GM12875 (cell line): ENCODE data around the gene PTPRM.

Experiments
- H3K4me3 ChIP-seq: one replicate; pipeline ENCODE4 v1.5.1; 2011; ENCODE audit warnings: low read depth, low read length, control low read depth
- TF ChIP-seq, protein P1 (sequence below): IDR thresholded peaks from 2 replicates; pipeline ENCODE4 v1.5.1; 2011; ENCODE audit warnings: low read depth, mild to moderate bottlenecking, control low read depth, inconsistent platforms, low read length, moderate library complexity, borderline replicate concordance; ENCODE audit not compliant: insufficient read depth

Gene PTPRM

GRCh38 chr18:8006979-8007378, 439.9 kb downstream of the PTPRM start:
- H3K4me3 ChIP-seq, result no peak overlapping the region
- TF ChIP-seq, protein P1, sequence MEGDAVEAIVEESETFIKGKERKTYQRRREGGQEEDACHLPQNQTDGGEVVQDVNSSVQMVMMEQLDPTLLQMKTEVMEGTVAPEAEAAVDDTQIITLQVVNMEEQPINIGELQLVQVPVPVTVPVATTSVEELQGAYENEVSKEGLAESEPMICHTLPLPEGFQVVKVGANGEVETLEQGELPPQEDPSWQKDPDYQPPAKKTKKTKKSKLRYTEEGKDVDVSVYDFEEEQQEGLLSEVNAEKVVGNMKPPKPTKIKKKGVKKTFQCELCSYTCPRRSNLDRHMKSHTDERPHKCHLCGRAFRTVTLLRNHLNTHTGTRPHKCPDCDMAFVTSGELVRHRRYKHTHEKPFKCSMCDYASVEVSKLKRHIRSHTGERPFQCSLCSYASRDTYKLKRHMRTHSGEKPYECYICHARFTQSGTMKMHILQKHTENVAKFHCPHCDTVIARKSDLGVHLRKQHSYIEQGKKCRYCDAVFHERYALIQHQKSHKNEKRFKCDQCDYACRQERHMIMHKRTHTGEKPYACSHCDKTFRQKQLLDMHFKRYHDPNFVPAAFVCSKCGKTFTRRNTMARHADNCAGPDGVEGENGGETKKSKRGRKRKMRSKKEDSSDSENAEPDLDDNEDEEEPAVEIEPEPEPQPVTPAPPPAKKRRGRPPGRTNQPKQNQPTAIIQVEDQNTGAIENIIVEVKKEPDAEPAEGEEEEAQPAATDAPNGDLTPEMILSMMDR, result no peak

- H3K4me3 ChIP-seq, result no peak overlapping the region
- TF ChIP-seq, protein P1, result no peak
Observed at GRCh38 chr18:8008033-8008432, 440.9 kb downstream of the PTPRM start.

DNA sequence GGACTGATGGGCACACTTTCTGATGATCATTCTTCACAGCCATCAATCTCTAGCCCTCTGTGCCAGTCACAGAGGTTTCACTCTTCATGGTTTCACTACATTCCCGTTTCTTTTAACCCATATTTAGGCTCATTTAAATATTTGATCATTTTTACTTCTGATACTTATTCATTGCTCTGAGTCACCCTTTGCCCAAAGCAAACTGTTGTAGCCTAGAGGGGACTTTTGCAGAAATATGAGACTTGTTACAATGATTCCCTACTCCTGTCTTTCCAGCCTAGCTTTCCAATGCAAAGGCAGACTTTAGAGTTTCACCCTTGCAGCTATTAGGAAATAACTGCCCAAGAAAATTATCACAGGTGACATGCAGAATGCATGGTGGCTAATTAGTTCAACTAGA, 444.2 kb downstream of the PTPRM start:
- TF ChIP-seq, protein P1, result no peak
- no peak overlapping the region for H3K4me3 ChIP-seq

GRCh38 chr18:8011906-8012305, 444.8 kb downstream of the PTPRM start:
- TF ChIP-seq, protein P1, result no peak

DNA sequence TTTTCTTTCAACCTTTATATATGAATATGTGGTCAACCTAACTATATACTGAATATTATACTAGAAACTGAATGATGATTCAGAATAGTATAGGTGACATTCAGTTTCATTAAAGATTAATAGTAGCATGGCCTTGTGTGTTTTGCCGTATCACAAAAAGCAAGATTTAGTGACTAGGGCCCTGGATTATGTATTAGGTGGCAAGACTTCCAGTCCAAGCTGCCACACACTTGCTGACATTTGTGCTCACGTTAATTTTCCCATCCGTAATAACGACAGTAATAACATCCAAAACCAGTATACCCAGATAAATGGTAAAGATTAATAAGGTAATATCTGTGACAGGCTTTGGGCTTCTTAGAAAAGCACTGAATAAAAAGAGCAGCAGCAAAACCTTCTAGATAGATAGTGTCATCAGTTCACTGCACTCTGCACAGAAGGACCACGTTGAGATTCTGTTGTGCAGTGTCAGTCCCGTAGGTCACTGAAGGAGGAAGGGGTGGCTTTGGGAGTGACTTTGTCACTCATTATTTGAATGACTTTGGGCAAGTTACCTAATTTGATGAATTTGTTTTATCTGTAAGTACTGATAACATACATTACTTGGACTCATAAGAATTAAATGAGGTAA, 451.7 kb downstream of the PTPRM start:
- TF ChIP-seq, protein P1, result no peak
- no peak overlapping the region for H3K4me3 ChIP-seq

More at GRCh38 chr18:8011906-8012305, 444.8 kb downstream of the PTPRM start:
- no peak overlapping the region for H3K4me3 ChIP-seq

DNA sequence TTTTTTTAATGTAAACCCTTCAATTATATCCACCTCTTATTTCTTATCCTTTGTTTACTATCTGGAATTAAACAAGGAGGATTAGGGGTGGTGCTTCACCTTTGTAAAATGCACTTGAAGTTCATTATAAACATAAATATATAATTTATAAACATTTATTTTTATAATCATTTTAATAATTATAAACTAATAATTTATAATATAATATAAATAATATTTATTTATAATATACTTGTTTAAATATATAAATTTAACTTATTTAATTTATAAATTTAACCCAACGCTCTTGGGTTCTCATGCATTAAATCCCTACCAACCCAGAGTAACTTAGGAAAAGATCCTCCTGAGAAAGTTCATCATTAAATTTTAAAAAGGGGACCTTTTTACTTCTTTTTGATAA, 452.5 kb downstream of the PTPRM start:
- H3K4me3 ChIP-seq, result no peak overlapping the region
- TF ChIP-seq, protein P1, result no peak

GRCh38 chr18:8020132-8020846, 453.2 kb downstream of the PTPRM start:
- TF ChIP-seq, protein P1, result no peak
- H3K4me3 ChIP-seq, result no peak overlapping the region
